ENCODE data around the gene HTR2B. TPM values are rescaled to one million over a fixed set of nuclear protein-coding genes. Genes with fewer than 3 reads are reported as not detected.

The HTR2B gene
- total RNA-seq, 4 donors from 2014 or later = 0.40 to 2.2 TPM; not detected in 2

- H3K36me3 ChIP-seq = no peaks in the 10 kb centered on the region
- no peaks in the 10 kb centered on the region for H3K4me1 ChIP-seq
- TF ChIP-seq CTCF (IDR thresholded peaks at IDR 0.05) (no peak), POLR2A (IDR thresholded peaks at IDR 0.05) (no peak)
- no peak for DNase-seq
- no peaks in the 10 kb centered on the region for H3K27me3 ChIP-seq
- H3K9me3 ChIP-seq = no peaks in the 10 kb centered on the region
- no peak overlapping the region for H3K4me3 ChIP-seq
- no peak overlapping the region for H3K27ac ChIP-seq
Observed at GRCh38 chr2:231132129-231132528, 7.3 kb upstream of the HTR2B start.

GRCh38 chr2:231130336-231131056 is 5.7 kb upstream of the HTR2B start:
- Histone ChIP-seq H3K4me3 (no peak overlapping the region), H3K27ac (no peak overlapping the region), H3K36me3 (no peaks in the 10 kb centered on the region), H3K9me3 (no peaks in the 10 kb centered on the region), H3K4me1 (no peaks in the 10 kb centered on the region), H3K27me3 (no peaks in the 10 kb centered on the region)
- no peak for TF ChIP-seq POLR2A (IDR thresholded peaks at IDR 0.05)
- no peak for TF ChIP-seq CTCF (IDR thresholded peaks at IDR 0.05)
- no peak for DNase-seq

- no peak for DNase-seq
- no peak overlapping the region for H3K4me3 ChIP-seq
- TF ChIP-seq POLR2A (IDR thresholded peaks at IDR 0.05) (no peak), CTCF (IDR thresholded peaks at IDR 0.05) (no peak)
- peaks cover 0 to 1% (median 0%) of the 10 kb centered on the region in 4 donors for H3K4me1 ChIP-seq
- H3K9me3 ChIP-seq = no peaks in the 10 kb centered on the region
- H3K27me3 ChIP-seq = no peaks in the 10 kb centered on the region
- H3K27ac ChIP-seq = no peak overlapping the region
- H3K36me3 ChIP-seq = no peaks in the 10 kb centered on the region
Observed at GRCh38 chr2:231129216-231129615, 4.4 kb upstream of the HTR2B start.

GRCh38 chr2:231128541-231128940 is 3.7 kb upstream of the HTR2B start:
- no peaks in the 10 kb centered on the region for H3K9me3 ChIP-seq
- no peak overlapping the region for H3K27ac ChIP-seq
- no peak for TF ChIP-seq CTCF (IDR thresholded peaks at IDR 0.05)
- TF ChIP-seq POLR2A (IDR thresholded peaks at IDR 0.05) = no peak
- H3K27me3 ChIP-seq = no peaks in the 10 kb centered on the region
- DNase-seq = no peak
- H3K4me1 ChIP-seq = peaks cover 0 to 7% (median 0%) of the 10 kb centered on the region in 4 donors
- no peaks in the 10 kb centered on the region for H3K36me3 ChIP-seq
- H3K4me3 ChIP-seq = no peak overlapping the region

GRCh38 chr2:231127936-231128335 is 3.1 kb upstream of the HTR2B start:
- no peak overlapping the region for H3K4me3 ChIP-seq
- no peak overlapping the region for H3K27ac ChIP-seq
- H3K4me1 ChIP-seq = peaks cover 0 to 7% (median 0%) of the 10 kb centered on the region in 4 donors
- no peaks in the 10 kb centered on the region for H3K27me3 ChIP-seq
- no peak for DNase-seq
- no peaks in the 10 kb centered on the region for H3K9me3 ChIP-seq
- no peak for TF ChIP-seq CTCF (IDR thresholded peaks at IDR 0.05)
- no peaks in the 10 kb centered on the region for H3K36me3 ChIP-seq

Data from Peyer's patch (tissue), 4 donors.